Skin of body (tissue), 2 donors: Measurements from ENCODE around the gene SIL1. TPM values are rescaled to one million over a fixed set of nuclear protein-coding genes. Genes with fewer than 3 reads are reported as not detected.
"Not testable (repeated sequence)": the region's sequence is repeated elsewhere in the genome, so short reads cannot be mapped to it uniquely, and the experiment has no call there.

Source experiments
- DNase-seq: peaks from one replicate; lab custom pipeline; 2025; lab: John Stamatoyannopoulos, UW
- total RNA-seq: library from RNA; depleted of rRNA; stranded (reverse); fragments of >200 nt; gene quantifications from one replicate; pipeline ENCODE4 v1.2.3, GENCODE V29; 2014

The SIL1 gene
- total RNA-seq, 1 donor from 2014 or later: 29.8 TPM

GRCh38 chr5:139038613-139039305 lies 159.4 kb downstream of the SIL1 start:
- DNase-seq: no peak

DNA sequence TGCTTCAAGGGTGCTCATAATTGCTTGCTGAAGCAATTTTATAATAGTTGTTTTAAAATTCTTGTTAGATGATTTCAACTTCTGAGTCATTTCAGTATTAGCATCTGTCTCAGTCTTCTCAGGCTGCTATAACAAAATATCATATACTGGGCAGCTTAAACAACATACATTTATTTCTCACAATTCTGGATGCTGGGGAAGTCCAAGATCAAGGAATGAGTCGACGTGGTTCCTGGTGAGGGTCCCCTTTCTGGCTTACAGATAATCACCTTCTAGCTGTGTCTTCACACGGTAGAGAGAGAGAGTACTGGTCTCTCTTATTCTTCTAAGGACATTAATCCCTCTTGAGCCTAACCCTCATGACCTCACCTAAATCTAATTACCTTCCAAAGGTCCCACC lies 160.4 kb downstream of the SIL1 start:
- no peak for DNase-seq

- DNase-seq: not testable (repeated sequence)
These were observed 161.8 kb downstream of the SIL1 start for GRCh38 chr5:139036332-139036731.

GRCh38 chr5:139027150-139027549 lies 171.0 kb downstream of the SIL1 start:
- DNase-seq: no peak

- DNase-seq: no peak
These were observed 172.5 kb downstream of the SIL1 start for GRCh38 chr5:139025651-139026050.

- no peak for DNase-seq
These were observed 174.9 kb downstream of the SIL1 start for GRCh38 chr5:139023286-139023685.

DNA sequence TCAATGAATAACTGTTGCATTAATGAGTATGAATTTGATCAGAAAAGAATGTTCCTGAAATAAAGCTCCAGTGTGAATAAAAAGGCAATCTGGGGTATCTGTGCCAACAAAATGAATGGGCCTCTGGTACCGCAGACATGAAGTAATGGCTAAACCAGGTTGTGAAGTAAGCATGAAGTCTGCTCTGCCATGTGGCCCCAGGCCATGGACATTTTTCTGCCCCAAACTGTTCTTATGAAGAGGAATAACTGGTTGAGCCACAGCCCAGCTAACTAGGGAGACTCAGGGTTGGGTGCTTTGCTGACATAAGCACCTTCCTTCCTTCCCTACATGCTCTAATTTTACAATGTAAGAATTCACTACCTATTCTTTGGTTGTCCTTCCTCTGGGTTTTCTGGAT lies 175.6 kb downstream of the SIL1 start:
- no peak for DNase-seq

DNA sequence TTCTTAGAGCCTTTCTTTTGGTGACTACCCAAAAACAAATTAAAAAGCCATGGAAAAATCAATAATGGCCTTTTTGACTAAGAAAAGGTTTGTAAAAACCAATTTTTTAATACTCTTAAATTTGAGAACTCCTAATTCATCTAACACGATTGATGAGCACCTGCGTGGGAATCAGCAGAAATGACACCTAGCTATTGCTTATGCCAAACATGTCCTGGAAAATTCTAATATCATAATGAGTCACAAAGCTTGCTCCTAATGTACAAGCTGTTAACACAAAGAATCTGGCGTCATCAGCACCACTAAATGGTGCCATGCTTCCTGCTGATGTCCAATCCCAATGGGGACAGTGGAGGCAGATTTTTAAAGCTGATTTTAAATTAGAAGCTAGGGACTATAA lies 176.8 kb downstream of the SIL1 start:
- no peak for DNase-seq

- no peak for DNase-seq
These were observed 178.3 kb downstream of the SIL1 start for GRCh38 chr5:139019880-139020279.

GRCh38 chr5:139019211-139019610 lies 179.0 kb downstream of the SIL1 start:
- DNase-seq: no peak

- DNase-seq: no peak
These were observed 180.5 kb downstream of the SIL1 start for GRCh38 chr5:139017624-139018023.

DNA sequence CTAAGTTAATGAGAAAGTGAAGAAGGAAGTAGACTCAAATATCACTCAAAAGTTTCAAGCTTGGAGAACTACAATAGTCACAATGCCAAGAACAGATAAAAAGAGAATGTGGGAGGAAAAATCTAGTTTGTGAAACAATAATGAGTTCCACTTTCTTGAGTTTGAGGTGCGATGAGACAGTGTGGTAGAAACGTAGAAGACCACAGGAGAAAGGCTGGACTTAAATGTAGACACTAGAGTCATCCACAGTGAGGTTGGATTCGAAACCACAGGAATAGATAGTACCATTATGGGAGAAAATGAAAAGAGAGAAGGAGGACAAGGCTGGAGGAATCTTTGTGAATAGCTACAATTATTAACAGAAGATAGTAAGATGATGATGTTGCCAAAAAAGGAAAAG lies 182.0 kb downstream of the SIL1 start:
- DNase-seq: no peak

DNA sequence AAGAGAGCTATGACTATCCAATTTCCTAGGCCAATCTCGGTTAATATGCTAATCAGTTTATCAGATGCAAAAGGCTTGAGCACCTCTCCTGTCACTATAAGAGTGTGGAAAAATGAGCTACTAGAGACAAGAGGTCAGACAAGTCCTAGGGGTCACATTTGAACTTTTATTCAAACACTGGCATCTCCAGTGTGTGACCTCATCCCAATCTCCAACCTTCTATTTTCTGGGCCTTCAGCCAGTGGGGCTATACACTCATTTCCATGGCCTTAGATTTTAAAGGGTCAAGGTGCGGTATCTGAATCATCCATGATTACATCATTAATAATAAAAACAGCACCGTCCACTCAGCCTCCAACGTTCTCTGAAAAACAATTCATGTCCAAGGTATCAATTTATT lies 183.4 kb downstream of the SIL1 start:
- DNase-seq: no peak

DNA sequence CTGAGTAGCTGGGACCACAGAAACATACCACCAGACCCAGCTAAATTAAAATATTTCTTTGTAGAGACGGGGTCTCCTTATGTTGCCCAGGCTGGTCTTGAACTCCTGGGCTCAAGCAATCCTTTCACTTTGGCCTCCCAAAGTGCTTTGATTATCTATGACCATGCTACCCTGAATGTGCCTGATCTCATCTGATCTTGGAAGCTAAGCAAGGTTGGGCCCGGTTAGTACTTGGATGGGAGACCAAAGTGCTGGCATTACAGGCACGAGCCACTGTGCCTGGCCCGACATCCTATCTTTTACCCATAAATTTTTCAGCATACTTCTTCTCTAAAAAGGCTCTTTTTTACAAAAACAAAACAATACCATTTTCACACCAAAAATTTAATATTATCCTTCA lies 186.0 kb downstream of the SIL1 start:
- no peak for DNase-seq

DNA sequence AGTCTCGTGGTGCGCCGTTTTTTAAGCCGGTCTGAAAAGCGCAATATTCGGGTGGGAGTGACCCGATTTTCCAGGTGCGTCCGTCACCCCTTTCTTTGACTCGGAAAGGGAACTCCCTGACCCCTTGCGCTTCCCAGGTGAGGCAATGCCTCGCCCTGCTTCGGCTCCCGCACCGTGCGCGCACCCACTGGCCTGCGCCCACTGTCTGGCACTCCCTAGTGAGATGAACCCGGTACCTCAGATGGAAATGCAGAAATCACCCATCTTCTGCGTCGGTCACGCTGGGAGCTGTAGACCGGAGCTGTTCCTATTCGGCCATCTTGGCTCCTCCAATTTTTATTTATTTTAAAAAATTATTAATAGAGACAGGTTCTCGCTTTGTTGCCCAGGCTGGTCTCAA lies 187.0 kb downstream of the SIL1 start:
- not testable (repeated sequence) for DNase-seq

DNA sequence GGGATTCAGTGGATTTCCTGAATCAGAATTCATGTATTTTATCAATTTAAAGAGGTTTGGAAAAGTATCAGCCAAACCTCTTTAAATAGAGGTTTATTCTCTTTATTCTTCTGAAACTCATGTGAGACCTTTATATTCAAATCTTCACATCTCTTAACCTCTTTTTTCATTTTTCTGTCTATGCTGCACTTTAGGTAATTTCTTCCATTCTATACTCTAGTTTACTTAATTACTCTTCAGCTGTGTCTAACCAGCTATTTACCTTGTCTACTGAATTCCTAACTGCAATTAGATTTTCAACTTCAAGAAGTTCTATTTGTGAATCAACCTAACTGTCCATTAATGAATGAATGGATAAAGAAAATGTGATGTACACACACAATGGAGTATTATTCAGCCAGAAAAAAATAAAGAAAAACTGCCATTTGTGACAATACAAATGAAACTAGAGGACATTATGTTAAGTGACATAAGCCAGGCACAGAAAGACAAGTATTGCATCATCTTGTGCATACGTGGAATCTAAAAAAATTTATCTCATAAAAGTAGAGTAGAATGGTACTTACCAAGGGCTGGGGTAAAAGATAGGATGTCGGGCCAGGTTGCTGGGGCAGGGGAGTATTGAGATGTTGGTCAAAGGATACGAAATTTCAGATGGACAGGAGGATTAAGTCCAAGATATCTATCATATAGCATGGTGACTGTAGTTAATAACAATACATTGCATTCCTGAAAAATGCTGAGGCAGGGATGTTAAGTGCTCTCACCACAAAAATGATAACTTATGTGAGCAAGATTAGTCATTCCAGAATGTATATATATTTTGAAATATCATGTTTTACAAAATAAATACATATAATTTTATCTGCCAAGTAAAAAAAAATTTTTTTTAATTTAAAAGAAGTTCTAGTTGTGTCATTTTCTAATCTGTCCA lies 193.5 kb downstream of the SIL1 start:
- DNase-seq: no peak

DNA sequence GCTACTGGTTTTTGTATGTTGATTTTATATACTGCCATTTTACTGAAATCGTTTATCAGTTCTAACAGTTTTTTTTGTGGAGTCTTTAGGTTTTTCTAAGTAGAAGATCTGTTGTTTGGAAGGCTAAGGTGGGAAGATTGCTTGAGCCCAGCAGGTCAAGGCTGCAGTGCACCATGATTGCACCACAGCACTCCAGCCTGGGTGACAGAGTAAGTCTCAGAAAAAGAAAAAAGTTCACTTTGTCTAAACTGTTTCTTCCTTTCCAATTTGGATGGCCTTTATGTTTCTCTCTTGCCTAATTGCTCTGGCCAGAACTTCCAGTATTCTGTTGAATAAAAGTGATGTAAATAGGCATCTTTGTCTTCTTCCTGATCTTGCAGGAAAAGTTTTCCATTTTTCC lies 198.5 kb downstream of the SIL1 start:
- DNase-seq: no peak

DNA sequence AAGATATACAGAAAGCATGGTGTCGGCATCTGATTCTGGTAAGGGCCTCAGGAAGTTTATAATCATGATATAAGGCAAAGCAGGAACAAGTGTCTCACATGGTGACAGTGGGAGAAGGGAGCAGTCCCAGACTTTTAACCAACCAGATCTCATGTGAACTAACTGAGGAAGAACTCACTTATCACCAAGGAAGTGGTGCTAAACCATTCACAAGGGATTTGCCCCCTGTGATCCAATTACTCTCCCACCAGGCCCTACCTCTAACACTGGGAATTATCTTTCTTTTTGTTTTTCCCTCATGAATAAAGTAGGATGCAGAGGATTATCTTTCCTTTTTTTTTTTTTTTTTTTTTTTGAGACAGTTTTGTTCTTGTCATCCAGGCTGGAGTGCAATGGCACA lies 199.6 kb downstream of the SIL1 start:
- DNase-seq: no peak

DNA sequence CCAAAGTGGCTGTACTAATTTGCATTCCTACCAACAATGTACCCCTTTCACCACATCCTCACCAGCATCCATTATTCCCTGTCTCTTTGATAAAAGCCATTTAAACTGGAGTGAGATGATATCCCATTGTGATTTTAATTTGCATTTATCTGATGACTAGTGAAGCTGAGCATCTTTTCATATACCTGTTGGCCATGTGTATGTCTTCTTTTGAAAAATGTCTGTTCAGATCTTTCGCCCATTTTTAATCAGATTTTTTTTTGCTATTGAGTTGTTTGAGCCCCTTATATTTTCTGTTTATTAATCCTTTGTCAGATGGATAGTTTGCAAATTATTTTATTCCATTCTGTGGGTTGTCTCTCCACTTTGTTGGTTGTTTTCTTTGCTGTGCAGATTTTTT lies 202.0 kb downstream of the SIL1 start:
- no peak for DNase-seq

GRCh38 chr5:138990986-138991590 lies 207.1 kb downstream of the SIL1 start:
- DNase-seq: no peak

GRCh38 chr5:138989720-138990119 lies 208.4 kb downstream of the SIL1 start:
- no peak for DNase-seq

- no peak for DNase-seq
These were observed 211.9 kb downstream of the SIL1 start for GRCh38 chr5:138986186-138986800.
